G401 (cell line): Measurements from ENCODE around the gene SYVN1. TPM values are rescaled to one million over a fixed set of nuclear protein-coding genes. Genes with fewer than 3 reads are reported as not detected.
"Not testable (repeated sequence)": the region's sequence is repeated elsewhere in the genome, so short reads cannot be mapped to it uniquely, and the experiment has no call there.

Experiments used
- DNase-seq: peaks from one replicate; pipeline ENCODE4 v3.0.0-alpha.2; 2015; ENCODE audit warnings: low spot score
- in situ Hi-C: cut with HindIII; loops from 2 replicates; pipeline ENCODE4 v1.10.0; 2016; ENCODE audit warnings: low sequenced_read_pairs, mixed read lengths
- total RNA-seq: library from RNA; depleted of rRNA; stranded (reverse); fragments of >200 nt; shearing (Covaris generic); gene quantifications from 2 replicates; pipeline ENCODE4 v1.2.3, GENCODE V29; 2014

SYVN1 gene
- total RNA-seq, 1 experiment from 2014 or later, result 6.9 TPM

DNA sequence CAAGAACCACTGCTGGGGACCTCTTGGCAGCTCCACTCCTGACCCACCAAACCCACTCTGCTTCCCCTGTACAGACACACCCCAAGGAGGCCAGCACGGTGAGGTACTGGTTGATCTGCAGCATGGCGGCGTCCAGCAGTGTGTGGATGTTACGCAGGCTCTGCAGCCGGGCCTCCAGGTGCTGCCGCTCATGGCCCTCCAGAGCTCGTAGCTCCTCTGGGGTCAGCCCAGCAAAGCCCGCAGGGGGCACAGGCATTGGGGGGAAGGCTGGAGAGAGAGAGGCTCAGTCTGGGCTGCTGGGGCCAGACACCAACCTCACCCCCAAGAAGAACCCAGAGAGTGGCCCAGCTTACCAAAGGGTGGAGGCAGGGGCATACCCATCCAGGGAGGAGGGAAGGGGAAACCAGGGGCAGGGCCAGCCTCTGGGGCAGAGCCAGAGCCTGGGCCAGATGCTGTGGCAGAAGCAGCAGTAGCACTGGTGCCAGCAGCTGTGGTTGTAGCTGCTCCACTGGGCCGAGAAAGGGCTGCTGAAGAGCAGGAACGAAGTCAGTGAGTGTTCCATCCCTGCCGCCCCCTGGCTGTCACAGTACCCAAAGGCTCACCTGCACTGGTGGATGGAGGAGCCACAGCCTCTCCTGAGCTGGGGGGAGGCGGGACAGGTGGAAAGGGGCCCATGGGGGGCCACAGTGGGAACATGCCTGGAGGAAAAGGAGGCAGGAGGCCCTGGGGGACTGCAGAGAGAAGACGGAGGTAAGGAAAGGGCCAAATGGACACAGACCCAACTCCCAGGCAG lies 4.5 kb downstream of the SYVN1 start:
- no peak for DNase-seq
- in situ Hi-C loops, result no loop called here

DNA sequence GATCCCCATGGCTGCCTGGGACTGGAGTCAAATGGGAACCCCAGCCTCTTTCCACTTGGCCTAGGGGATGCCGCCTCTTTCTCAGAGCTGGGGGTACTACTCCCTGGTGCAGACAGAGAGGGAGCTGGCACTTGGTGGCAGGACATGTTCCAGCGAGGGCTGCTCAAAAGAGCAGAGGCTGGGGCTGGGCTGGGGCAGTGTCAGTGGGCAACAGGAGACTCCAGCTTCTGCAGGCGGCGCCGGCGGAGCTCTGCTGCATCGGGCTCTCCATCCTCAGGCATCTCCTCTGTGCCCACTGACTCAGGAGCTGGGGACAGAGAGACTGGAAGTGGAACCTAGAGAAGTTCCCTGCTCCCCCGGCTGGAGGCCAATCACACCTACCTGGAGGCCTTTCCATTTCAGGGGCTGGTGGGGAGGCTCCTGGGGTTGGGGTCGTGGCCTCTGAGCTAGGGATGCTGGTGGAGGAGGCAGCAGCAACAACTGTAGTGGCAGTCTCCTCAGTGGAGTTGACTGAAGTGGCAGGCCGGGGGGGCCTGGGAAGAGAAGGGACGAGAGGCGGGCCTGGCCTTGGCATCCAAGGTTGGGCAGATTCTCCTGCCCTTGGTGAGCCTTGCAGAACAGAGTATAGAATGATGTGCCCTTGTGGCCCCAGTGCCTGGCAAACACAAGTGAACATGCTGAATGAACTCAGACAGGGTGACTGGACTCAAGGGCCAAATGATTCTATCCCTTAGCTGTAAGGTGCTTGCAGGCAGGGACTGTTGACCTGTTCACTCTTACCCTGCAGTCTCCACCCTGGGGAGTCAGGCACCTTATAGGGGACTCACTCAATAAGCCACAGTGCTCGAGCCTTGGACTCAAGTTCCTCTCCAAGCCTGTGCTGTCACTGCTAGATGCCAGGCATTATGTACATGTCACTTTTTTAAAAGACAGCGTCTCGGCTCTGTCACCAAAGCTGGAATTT lies 5.9 kb downstream of the SYVN1 start:
- in situ Hi-C loops, result no loop called here
- DNase-seq, result no peak

GRCh38 chr11:65127473-65128181 lies 6.7 kb downstream of the SYVN1 start:
- in situ Hi-C loops, result no loop called here
- no peak for DNase-seq

DNA sequence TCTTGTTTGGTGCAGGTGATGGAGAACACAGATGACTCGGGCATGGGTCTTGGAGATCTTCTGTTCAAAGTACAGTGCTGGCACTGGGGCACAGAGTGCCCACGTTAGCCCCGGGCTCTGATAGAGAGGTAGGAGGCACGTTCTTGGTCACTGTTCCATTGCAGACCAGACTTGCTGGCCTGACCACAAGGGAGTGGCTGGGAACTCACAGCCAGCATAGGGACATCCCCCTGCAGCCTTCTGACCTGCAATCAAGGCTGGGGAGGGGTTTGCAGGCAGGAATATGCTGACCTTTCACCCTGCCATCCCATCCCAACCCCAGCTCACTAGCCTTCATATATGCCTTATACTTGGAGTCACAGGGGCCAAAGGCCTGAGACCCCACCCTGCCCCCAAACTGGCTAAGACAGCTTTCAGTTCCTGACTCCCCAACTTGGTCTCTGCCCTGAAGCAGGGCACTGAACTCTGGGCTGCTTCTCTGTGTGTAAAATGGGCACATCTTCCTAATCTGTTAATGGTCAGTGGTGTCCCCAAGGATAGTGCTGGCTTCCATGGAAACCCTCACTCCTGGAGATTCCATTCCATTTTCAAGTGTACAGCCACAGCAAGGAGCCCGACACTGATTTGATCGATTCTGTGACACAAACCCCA lies 7.6 kb downstream of the SYVN1 start:
- no peak for DNase-seq
- in situ Hi-C loops, result no loop called here

GRCh38 chr11:65125197-65126056 lies 8.9 kb downstream of the SYVN1 start:
- in situ Hi-C loops, result no loop called here
- no peak for DNase-seq

DNA sequence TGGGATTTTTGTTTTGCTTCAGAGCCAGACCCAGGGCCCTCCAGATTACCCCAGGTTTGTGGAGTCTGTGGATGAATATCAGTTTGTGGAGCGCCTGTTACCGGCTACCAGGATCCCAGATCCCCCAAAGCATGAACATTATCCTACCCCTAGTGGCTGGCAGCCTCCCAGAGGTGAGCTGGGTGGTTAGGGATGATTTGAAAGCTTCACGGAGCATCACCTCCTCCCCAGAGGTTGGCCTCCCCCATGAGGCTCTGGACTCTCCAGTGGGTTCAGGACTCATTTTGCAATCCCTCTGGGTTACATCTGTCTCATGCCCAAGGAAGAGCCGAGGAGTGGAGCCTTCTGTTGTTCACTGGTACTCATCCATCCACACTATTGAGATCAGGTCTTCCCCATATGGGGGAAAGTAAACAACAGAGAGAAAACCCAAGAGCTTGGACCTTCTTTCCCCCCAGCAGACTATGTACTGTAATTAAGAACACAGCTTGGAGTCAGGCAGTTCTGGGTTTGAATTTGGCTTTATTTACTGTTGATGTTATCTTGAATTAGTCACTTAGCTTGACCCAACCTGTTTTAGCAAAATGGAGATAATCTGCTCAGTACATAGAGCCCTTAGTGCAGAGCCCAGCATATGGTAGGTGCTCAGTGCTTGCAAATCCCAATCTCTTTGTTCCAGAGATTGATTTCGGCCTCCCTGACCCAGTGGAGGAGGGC lies 9.7 kb downstream of the SYVN1 start:
- in situ Hi-C loops, result no loop called here

GRCh38 chr11:65121865-65122696 lies 12.2 kb downstream of the SYVN1 start, which contains the start of the genes FAU and MRPL49:
Gene FAU (minus strand): TSS chr11:65122134. CDS start chr11:65121813, 321 bp downstream.
Gene MRPL49 (plus strand): TSS chr11:65122321. CDS start chr11:65122347, 26 bp downstream.
- in situ Hi-C loops, result no loop called here
- peak; percentile 99 for DNase-seq

More for the DNA sequence above, 9.7 kb downstream of the SYVN1 start:
- no peak for DNase-seq

DNA sequence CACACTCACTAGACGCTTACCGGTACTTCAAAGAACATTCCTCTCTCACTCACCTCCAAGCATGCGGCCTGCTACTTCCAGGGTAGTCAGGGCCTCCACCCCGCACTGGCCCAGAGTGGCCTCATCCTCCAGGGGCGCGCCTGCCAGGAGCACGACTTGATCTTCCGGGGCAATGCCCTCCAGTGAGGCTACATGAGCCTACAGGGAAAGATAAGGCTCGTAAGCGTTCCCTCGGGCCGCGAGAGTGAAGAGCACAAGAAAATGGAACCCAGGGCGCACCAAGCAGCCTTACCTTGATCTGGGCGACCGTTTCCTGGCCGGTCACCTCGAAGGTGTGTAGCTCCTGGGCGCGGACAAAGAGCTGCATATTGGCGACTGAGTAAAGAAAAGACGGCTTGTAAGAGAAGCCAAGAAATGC lies 12.9 kb downstream of the SYVN1 start:
- in situ Hi-C loops, result no loop called here
- no peak for DNase-seq

DNA sequence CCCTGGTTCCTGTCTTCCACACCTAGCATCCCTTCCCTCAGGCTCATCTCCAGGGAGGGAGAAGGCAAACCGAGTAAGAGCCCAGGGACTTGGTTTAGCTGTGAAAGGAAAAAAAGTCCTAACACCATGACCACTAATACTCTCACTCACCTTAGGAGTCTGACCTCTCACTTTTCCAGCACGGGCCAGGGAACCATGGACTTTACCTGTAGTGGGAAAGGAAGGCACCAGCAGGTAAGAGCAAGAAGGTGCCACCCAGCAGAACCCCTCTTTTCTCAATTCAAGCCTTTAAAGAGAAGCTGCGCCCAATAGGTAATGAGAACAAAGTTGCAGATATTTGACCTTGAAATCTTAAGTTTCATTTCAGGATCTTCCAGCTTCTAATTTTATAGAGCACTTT lies 13.5 kb downstream of the SYVN1 start:
- in situ Hi-C loops, result no loop called here

GRCh38 chr11:65119670-65119995 lies 14.7 kb downstream of the SYVN1 start:
- no peak for DNase-seq
- in situ Hi-C loops, result no loop called here

More for the DNA sequence above, 13.5 kb downstream of the SYVN1 start:
- no peak for DNase-seq

DNA sequence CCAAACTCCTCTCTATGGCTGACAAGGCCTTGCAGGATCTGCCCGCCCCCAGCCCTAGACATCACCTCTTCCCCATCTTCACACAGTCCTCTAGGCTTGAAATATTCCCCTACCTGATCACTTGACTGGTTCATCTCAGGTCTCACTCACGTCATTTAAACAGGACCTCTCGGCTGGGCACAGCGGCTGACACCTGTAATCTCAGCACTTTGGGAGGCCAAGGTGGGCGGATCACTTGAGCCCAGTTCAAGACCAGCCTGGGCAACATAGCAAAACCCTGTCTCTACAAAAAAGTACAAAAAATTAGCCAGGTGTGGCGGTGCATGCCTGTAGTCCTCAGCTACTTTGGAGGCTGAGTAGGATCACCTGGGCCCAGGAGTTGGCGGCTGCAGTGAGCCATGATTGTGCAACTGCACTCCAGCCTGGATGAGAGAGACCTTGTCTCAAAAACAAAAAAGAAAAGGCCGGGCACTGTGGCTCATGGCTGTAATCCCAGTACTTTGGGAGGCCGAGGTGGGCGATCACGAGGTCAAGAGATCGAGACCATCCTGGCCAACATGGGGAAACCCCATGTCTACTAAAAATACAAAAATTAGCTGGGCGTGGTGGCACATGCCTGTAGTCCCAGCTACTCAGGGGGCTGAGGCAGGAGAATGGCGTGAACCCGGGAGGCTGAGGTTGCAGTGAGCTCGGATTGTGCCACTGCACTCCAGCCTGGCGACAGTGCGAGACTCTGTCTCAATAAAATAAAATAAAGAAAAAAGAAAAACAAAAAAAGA lies 15.2 kb downstream of the SYVN1 start:
- in situ Hi-C loops, result not testable (repeated sequence)

GRCh38 chr11:65118097-65118837 lies 16.1 kb downstream of the SYVN1 start:
- no peak for DNase-seq
- in situ Hi-C loops, result no loop called here

More for the DNA sequence above, 15.2 kb downstream of the SYVN1 start:
- DNase-seq, result not testable (repeated sequence)

GRCh38 chr11:65117206-65118096 lies 16.9 kb downstream of the SYVN1 start, which contains the start of gene ZNHIT2:
Gene ZNHIT2 (minus strand): TSS chr11:65117701. CDS start chr11:65117653, 48 bp downstream.
- in situ Hi-C loops, result no loop called here
- DNase-seq, result peak; percentile 99
